ENCODE results near the gene TBXAS1. TPM values are rescaled to one million over a fixed set of nuclear protein-coding genes. Genes with fewer than 3 reads are reported as not detected.
A peak's percentile ranks its signal among the peaks of the same experiment; 100 is the strongest.

Gene TBXAS1
- total RNA-seq, 5 donors from 2014 or later (not counting 1 experiment from before 2014, with no cell fraction given), result 5.2 to 14.2 (median 7.3) TPM

- CTCF ChIA-PET, result interaction anchor here in 1 of 2 donors (0.6 kb wide), 1 partner anchor 452 kb away, joined by 3 read pairs; no protein-coding TSS in a partner anchor
- 93% methylated on average over 3 of the region's 12 CpGs for WGBS (ENCODE audit: insufficient coverage)
- no peak for ATAC-seq (replicated peaks in 1 of 4)
Measured at GRCh38 chr7:140041659-140042385, 212.8 kb downstream of the TBXAS1 start.

GRCh38 chr7:140042386-140042670 is 213.3 kb downstream of the TBXAS1 start:
- no peaks in the 10 kb centered on the region for H3K4me1 ChIP-seq (ENCODE audit: control insufficient read depth in 1 of 2, extremely low read depth in 1 of 2, insufficient read depth in 2 of 2, low read length in 2 of 2)
- no peak overlapping the region for H3K4me3 ChIP-seq (ENCODE audit: control insufficient read depth in 1 of 2, extremely low read depth in 1 of 2, low read length in 1 of 2)
- ChIA-PET POLR2A (no interaction called here), CTCF (interaction anchor here in 1 of 2 donors (0.6 kb wide), 1 partner anchor 453 kb away, joined by 3 read pairs; no protein-coding TSS in a partner anchor)
- Mint-ChIP-seq H3K36me3 (peaks cover 77% of the 10 kb centered on the region), H3K9me3 (no peaks in the 10 kb centered on the region), H3K27me3 (no peaks in the 10 kb centered on the region), H3K27ac (no peak overlapping the region), H3K4me1 (peaks cover 15 to 24% (median 24%) of the 10 kb centered on the region in 3 donors), H3K4me3 (no peak overlapping the region)
- H3K27me3 ChIP-seq (replicated peaks in 1 of 2; ENCODE audit: control insufficient read depth in 2 of 2, extremely low read depth in 1 of 2, insufficient read depth in 2 of 2, low read length in 1 of 2), result no peaks in the 10 kb centered on the region
- ATAC-seq (replicated peaks in 1 of 4) (no peak), DNase-seq (no peak)
- H3K27ac ChIP-seq (ENCODE audit: low read length), result no peak overlapping the region
- no peaks in the 10 kb centered on the region for H3K9me3 ChIP-seq
- WGBS (ENCODE audit: insufficient coverage), result 94% methylated on average over 9 of the region's 10 CpGs
- H3K36me3 ChIP-seq (ENCODE audit: control insufficient read depth in 2 of 2, extremely low read depth in 1 of 2, insufficient read depth in 1 of 2, low read length in 1 of 2), result peaks cover 5 to 79% of the 10 kb centered on the region in 2 donors

More at GRCh38 chr7:140041659-140042385, 212.8 kb downstream of the TBXAS1 start:
- H3K4me3 Mint-ChIP-seq, result no peak overlapping the region
- POLR2A ChIA-PET, result no interaction called here
- DNase-seq, result no peak
- peaks cover 5 to 77% of the 10 kb centered on the region in 2 donors for H3K36me3 ChIP-seq (ENCODE audit: control insufficient read depth in 2 of 2, extremely low read depth in 1 of 2, insufficient read depth in 1 of 2, low read length in 1 of 2)
- no peaks in the 10 kb centered on the region for H3K9me3 ChIP-seq
- H3K36me3 Mint-ChIP-seq, result peaks cover 77% of the 10 kb centered on the region
- no peak overlapping the region for H3K27ac ChIP-seq (ENCODE audit: low read length)
- H3K9me3 Mint-ChIP-seq, result no peaks in the 10 kb centered on the region
- H3K4me1 Mint-ChIP-seq, result peaks cover 20 to 29% (median 28%) of the 10 kb centered on the region in 3 donors
- no peaks in the 10 kb centered on the region for H3K27me3 ChIP-seq (replicated peaks in 1 of 2; ENCODE audit: control insufficient read depth in 2 of 2, extremely low read depth in 1 of 2, insufficient read depth in 2 of 2, low read length in 1 of 2)
- no peaks in the 10 kb centered on the region for H3K27me3 Mint-ChIP-seq
- H3K4me1 ChIP-seq (ENCODE audit: control insufficient read depth in 1 of 2, extremely low read depth in 1 of 2, insufficient read depth in 2 of 2, low read length in 2 of 2), result peaks cover 0 to 5% of the 10 kb centered on the region in 2 experiments
- H3K4me3 ChIP-seq (ENCODE audit: control insufficient read depth in 1 of 2, extremely low read depth in 1 of 2, low read length in 1 of 2), result no peak overlapping the region
- H3K27ac Mint-ChIP-seq, result no peak overlapping the region

DNA sequence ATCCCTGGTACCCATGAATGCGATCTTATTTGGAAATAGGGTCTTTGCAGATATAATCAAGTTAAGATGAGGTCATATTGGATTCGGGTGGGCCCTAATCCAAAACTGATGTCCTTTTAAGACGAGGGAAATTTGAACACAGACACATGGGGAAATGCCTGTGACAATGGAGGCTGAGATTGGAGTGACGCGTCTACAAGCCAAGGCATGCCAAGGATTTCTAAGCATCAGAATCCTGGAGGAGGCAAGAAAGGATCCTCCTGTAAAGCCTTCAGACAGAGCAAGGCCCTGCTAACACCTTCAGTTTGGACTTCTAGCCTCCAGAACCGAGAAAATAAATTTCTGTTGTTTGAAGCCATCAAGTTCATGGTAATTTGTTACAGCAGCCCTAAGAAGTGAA is 215.2 kb downstream of the TBXAS1 start:
- H3K9me3 ChIP-seq, result no peaks in the 10 kb centered on the region
- no peaks in the 10 kb centered on the region for H3K9me3 Mint-ChIP-seq
- H3K27me3 Mint-ChIP-seq, result no peaks in the 10 kb centered on the region

GRCh38 chr7:140045697-140046096 is 216.6 kb downstream of the TBXAS1 start:
- Histone ChIP-seq H3K4me1 (ENCODE audit: control insufficient read depth in 1 of 2, extremely low read depth in 1 of 2, insufficient read depth in 2 of 2, low read length in 2 of 2) (no peaks in the 10 kb centered on the region), H3K36me3 (ENCODE audit: control insufficient read depth in 2 of 2, extremely low read depth in 1 of 2, insufficient read depth in 1 of 2, low read length in 1 of 2) (peaks cover 2 to 57% of the 10 kb centered on the region in 2 donors), H3K9me3 (no peaks in the 10 kb centered on the region), H3K27ac (ENCODE audit: low read length) (no peak overlapping the region), H3K27me3 (replicated peaks in 1 of 2; ENCODE audit: control insufficient read depth in 2 of 2, extremely low read depth in 1 of 2, insufficient read depth in 2 of 2, low read length in 1 of 2) (no peaks in the 10 kb centered on the region), H3K4me3 (ENCODE audit: control insufficient read depth in 1 of 2, extremely low read depth in 1 of 2, low read length in 1 of 2) (no peak overlapping the region)
- WGBS (ENCODE audit: insufficient coverage), result 93% methylated on average over 3 of the region's 6 CpGs
- Mint-ChIP-seq H3K27me3 (no peaks in the 10 kb centered on the region), H3K9me3 (no peaks in the 10 kb centered on the region), H3K4me1 (peaks cover 7 to 18% (median 17%) of the 10 kb centered on the region in 3 donors), H3K36me3 (peaks cover 63% of the 10 kb centered on the region), H3K27ac (no peak overlapping the region), H3K4me3 (peak overlapping the region in 1 of 3 donors; percentile 31)
- DNase-seq (no peak), ATAC-seq (replicated peaks in 1 of 4) (no peak)
- ChIA-PET CTCF (interaction anchor here in 1 of 2 donors (1.1 kb wide), 1 partner anchor 14 kb away, joined by 4 read pairs; no protein-coding TSS in a partner anchor), POLR2A (no interaction called here)

More for the DNA sequence above, 215.2 kb downstream of the TBXAS1 start:
- Histone ChIP-seq H3K4me3 (ENCODE audit: control insufficient read depth in 1 of 2, extremely low read depth in 1 of 2, low read length in 1 of 2) (no peak overlapping the region), H3K27me3 (replicated peaks in 1 of 2; ENCODE audit: control insufficient read depth in 2 of 2, extremely low read depth in 1 of 2, insufficient read depth in 2 of 2, low read length in 1 of 2) (no peaks in the 10 kb centered on the region), H3K4me1 (ENCODE audit: control insufficient read depth in 1 of 2, extremely low read depth in 1 of 2, insufficient read depth in 2 of 2, low read length in 2 of 2) (no peaks in the 10 kb centered on the region), H3K27ac (ENCODE audit: low read length) (no peak overlapping the region), H3K36me3 (ENCODE audit: control insufficient read depth in 2 of 2, extremely low read depth in 1 of 2, insufficient read depth in 1 of 2, low read length in 1 of 2) (peaks cover 5 to 63% of the 10 kb centered on the region in 2 donors)
- Mint-ChIP-seq H3K4me1 (peaks cover 2 to 13% (median 9%) of the 10 kb centered on the region in 3 donors), H3K36me3 (peaks cover 67% of the 10 kb centered on the region), H3K4me3 (no peak overlapping the region), H3K27ac (no peak overlapping the region)
- WGBS (ENCODE audit: insufficient coverage), result 91% methylated on average over 5 of the region's 6 CpGs
- ChIA-PET CTCF (no interaction called here), POLR2A (interaction anchor here in 1 of 2 donors (0.7 kb wide), 1 partner anchor 468 kb away, joined by 4 read pairs; no protein-coding TSS in a partner anchor)
- ATAC-seq (replicated peaks in 1 of 4), result no peak
- no peak for DNase-seq

DNA sequence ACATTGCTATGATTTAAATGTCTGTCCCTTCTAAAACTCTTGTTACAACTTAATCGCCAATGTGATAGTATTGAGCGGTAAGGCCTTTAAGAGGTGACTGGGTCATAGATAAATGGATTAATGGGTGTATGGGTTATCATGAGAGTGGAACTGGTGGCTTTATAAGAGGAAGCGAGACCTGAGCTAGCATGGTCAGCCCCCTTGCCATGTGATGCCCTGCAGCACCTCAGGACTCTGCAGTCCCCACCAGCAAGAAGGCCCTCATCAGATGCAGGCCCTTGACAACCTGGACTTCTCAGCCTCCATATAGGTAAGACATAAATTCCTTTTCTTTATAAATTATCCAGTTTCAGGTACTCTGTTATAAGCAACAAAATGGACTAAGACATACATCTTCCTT is 218.1 kb downstream of the TBXAS1 start:
- ATAC-seq (replicated peaks in 1 of 4) (no peak), DNase-seq (no peak)
- no peaks in the 10 kb centered on the region for H3K4me1 ChIP-seq (ENCODE audit: control insufficient read depth in 1 of 2, extremely low read depth in 1 of 2, insufficient read depth in 2 of 2, low read length in 2 of 2)
- H3K9me3 ChIP-seq, result no peaks in the 10 kb centered on the region
- Mint-ChIP-seq H3K36me3 (peaks cover 53% of the 10 kb centered on the region), H3K4me1 (peaks cover 11 to 21% (median 17%) of the 10 kb centered on the region in 3 donors), H3K27me3 (no peaks in the 10 kb centered on the region), H3K27ac (no peak overlapping the region), H3K4me3 (no peak overlapping the region), H3K9me3 (no peaks in the 10 kb centered on the region)
- no peak overlapping the region for H3K4me3 ChIP-seq (ENCODE audit: control insufficient read depth in 1 of 2, extremely low read depth in 1 of 2, low read length in 1 of 2)
- peaks cover 2 to 48% of the 10 kb centered on the region in 2 donors for H3K36me3 ChIP-seq (ENCODE audit: control insufficient read depth in 2 of 2, extremely low read depth in 1 of 2, insufficient read depth in 1 of 2, low read length in 1 of 2)
- ChIA-PET POLR2A (no interaction called here), CTCF (no interaction called here)
- H3K27ac ChIP-seq (ENCODE audit: low read length), result no peak overlapping the region
- no peaks in the 10 kb centered on the region for H3K27me3 ChIP-seq (replicated peaks in 1 of 2; ENCODE audit: control insufficient read depth in 2 of 2, extremely low read depth in 1 of 2, insufficient read depth in 2 of 2, low read length in 1 of 2)
- no CpG with 5 or more reads among the region's 3 CpGs for WGBS (ENCODE audit: insufficient coverage)

DNA sequence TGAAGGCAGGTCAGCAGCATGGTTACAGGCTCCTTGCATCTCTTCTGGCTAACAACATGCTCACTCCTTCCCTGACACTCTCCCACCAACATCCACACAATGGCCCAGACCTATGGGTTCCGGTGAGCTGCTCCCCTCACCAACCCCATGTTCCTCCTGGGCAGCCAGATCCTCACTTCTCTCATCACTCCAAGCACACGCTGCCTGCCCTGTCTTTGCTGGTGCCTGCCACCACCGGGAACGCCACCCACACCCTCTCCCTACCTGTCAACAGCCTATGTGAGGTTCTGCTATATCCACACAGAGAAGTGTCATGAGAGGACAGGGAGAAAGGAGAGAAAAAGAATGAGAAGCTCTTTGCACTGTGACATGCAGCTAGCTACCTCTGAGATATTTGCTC is 219.1 kb downstream of the TBXAS1 start:
- no peak for DNase-seq
- H3K27me3 ChIP-seq (replicated peaks in 1 of 2; ENCODE audit: control insufficient read depth in 2 of 2, extremely low read depth in 1 of 2, insufficient read depth in 2 of 2, low read length in 1 of 2), result no peaks in the 10 kb centered on the region
- no peak overlapping the region for H3K27ac ChIP-seq (ENCODE audit: low read length)
- Mint-ChIP-seq H3K4me1 (peaks cover 13 to 29% (median 17%) of the 10 kb centered on the region in 3 donors), H3K27me3 (no peaks in the 10 kb centered on the region), H3K27ac (peak overlapping the region in 1 of 2 donors; percentile 40), H3K9me3 (no peaks in the 10 kb centered on the region), H3K36me3 (peaks cover 57% of the 10 kb centered on the region), H3K4me3 (no peak overlapping the region)
- POLR2A ChIA-PET, result no interaction called here
- H3K4me3 ChIP-seq (ENCODE audit: control insufficient read depth in 1 of 2, extremely low read depth in 1 of 2, low read length in 1 of 2), result no peak overlapping the region
- peaks cover 0 to 47% of the 10 kb centered on the region in 2 donors for H3K36me3 ChIP-seq (ENCODE audit: control insufficient read depth in 2 of 2, extremely low read depth in 1 of 2, insufficient read depth in 1 of 2, low read length in 1 of 2)
- 100% methylated on average over 1 of the region's 4 CpGs for WGBS (ENCODE audit: insufficient coverage)
- H3K9me3 ChIP-seq, result no peaks in the 10 kb centered on the region
- CTCF ChIA-PET, result no interaction called here
- H3K4me1 ChIP-seq (ENCODE audit: control insufficient read depth in 1 of 2, extremely low read depth in 1 of 2, insufficient read depth in 2 of 2, low read length in 2 of 2), result no peaks in the 10 kb centered on the region
- no peak for ATAC-seq (replicated peaks in 1 of 4)

Data from T-cell (primary cell).